IgD-negative memory B cell (primary cell): Measurements from ENCODE around the gene KLF16. TPM values are rescaled to one million over a fixed set of nuclear protein-coding genes. Genes with fewer than 3 reads are reported as not detected.

ENCODE experiments used
- polyA plus RNA-seq: library from polyadenylated mRNA; unstranded; fragments of 300-500 nt; fragmentation: Illumina TruSeq; gene quantifications from one replicate; pipeline ENCODE4 v1.2.3, GENCODE V29; 2021

KLF16 gene
- polyA plus RNA-seq, 1 donor from 2014 or later, result 1.8 TPM

Other genes with a start within 250 kb of the KLF16 start
- gene TCF3, start 211.0 kb downstream of the KLF16 start, polyA plus RNA-seq, result 28.6 TPM
- not detected for gene ONECUT3, start 110.1 kb downstream of the KLF16 start, polyA plus RNA-seq
- gene ATP8B3, start 51.3 kb downstream of the KLF16 start, polyA plus RNA-seq, result 1.2 TPM
- gene REXO1, start 15.1 kb downstream of the KLF16 start, polyA plus RNA-seq, result 13.7 TPM
- 107 TPM for gene ABHD17A, start 21.9 kb upstream of the KLF16 start, polyA plus RNA-seq
- 7.4 TPM for gene ADAT3, start 41.8 kb upstream of the KLF16 start, polyA plus RNA-seq
- 43.1 TPM for gene SCAMP4, start 41.8 kb upstream of the KLF16 start, polyA plus RNA-seq
- gene CSNK1G2, start 77.6 kb upstream of the KLF16 start, polyA plus RNA-seq, result 28.8 TPM
- gene BTBD2, start 152.1 kb upstream of the KLF16 start, polyA plus RNA-seq, result 8.2 TPM
- gene MKNK2, start 187.7 kb upstream of the KLF16 start, polyA plus RNA-seq, result 83.9 TPM
- gene MOB3A, start 232.7 kb upstream of the KLF16 start, polyA plus RNA-seq, result 136 TPM
- 0.83 TPM for gene IZUMO4, start 233.3 kb upstream of the KLF16 start, polyA plus RNA-seq